Fibroblast of pulmonary artery (primary cell): ENCODE data around the gene NOPCHAP1.

Experiments
- DNase-seq: peaks from one replicate; pipeline ENCODE4 v3.0.0-alpha.2; 2010; ENCODE audit warnings: low read depth
- H3K4me3 ChIP-seq: replicated peaks from 2 replicates; pipeline ENCODE4 v1.5.1; 2011; ENCODE audit warnings: low read depth, mild to moderate bottlenecking, control low read depth, low read length, moderate library complexity
- TF ChIP-seq, protein P1 (sequence below): IDR thresholded peaks from 2 replicates; pipeline ENCODE4 v1.5.1; 2011; ENCODE audit warnings: mild to moderate bottlenecking, control low read depth, low read length, inconsistent platforms; ENCODE audit errors: missing control alignments

Gene NOPCHAP1

DNA sequence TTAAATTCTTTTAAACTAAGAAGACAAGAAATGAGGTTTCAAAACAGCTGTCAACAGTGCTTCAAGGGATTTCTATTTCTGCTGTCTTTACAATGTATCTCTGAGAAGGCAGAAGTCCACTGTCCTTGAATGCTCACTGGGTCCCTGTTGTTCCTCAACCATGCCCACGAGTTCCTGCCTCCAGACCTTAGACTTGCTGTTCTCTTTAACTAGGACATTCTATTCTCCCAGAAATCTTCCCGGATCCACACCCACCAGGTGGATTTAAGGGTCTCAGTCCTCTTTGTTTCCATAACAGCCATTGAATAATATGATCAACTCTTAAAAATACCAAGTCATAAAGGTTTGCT, 21.3 kb upstream of the NOPCHAP1 start:
- no peak for DNase-seq
- no peak overlapping the region for H3K4me3 ChIP-seq

DNA sequence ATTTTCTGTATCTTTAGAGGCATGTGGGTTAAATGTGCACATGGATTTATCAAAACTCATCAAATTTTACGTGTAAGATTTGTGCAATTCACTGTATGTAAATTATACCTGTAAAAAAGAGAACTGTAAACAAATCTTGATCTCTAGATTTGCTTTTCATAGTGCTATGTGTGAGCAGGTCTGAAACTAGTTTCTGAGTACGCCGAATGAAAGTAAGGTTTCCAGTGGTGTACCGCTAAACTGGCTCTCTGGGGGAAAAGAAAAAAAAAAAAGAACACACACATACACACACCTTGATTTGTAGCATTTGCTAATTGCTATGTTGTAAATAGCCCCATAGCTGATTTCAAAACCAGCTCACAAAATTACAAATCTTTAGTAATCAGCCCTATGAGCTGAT, 19.4 kb upstream of the NOPCHAP1 start:
- no peak for DNase-seq
- TF ChIP-seq, protein P1, sequence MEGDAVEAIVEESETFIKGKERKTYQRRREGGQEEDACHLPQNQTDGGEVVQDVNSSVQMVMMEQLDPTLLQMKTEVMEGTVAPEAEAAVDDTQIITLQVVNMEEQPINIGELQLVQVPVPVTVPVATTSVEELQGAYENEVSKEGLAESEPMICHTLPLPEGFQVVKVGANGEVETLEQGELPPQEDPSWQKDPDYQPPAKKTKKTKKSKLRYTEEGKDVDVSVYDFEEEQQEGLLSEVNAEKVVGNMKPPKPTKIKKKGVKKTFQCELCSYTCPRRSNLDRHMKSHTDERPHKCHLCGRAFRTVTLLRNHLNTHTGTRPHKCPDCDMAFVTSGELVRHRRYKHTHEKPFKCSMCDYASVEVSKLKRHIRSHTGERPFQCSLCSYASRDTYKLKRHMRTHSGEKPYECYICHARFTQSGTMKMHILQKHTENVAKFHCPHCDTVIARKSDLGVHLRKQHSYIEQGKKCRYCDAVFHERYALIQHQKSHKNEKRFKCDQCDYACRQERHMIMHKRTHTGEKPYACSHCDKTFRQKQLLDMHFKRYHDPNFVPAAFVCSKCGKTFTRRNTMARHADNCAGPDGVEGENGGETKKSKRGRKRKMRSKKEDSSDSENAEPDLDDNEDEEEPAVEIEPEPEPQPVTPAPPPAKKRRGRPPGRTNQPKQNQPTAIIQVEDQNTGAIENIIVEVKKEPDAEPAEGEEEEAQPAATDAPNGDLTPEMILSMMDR = no peak
- H3K4me3 ChIP-seq = no peak overlapping the region

More for the DNA sequence above, 21.3 kb upstream of the NOPCHAP1 start:
- TF ChIP-seq, protein P1 = no peak

DNA sequence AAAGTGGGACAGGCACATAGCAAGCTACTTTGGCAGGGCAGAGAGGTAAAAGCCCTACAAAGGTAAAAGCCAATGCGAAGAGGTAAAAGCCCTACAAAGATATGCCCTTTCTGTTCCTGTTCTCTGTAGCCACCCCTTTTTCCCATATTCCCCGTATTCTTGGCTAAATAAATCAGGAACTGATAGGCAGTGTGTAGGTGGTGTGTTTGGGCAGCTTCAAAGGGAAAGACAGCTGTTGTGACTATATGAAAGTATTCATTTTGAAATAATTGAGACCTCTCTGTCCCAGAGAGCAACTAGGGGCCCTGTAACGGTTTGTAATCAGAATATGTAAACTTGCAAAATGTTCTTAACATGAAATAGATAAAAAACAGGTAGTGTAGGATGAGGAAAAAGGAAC, 16.8 kb upstream of the NOPCHAP1 start:
- TF ChIP-seq, protein P1 = no peak
- DNase-seq = no peak

DNA sequence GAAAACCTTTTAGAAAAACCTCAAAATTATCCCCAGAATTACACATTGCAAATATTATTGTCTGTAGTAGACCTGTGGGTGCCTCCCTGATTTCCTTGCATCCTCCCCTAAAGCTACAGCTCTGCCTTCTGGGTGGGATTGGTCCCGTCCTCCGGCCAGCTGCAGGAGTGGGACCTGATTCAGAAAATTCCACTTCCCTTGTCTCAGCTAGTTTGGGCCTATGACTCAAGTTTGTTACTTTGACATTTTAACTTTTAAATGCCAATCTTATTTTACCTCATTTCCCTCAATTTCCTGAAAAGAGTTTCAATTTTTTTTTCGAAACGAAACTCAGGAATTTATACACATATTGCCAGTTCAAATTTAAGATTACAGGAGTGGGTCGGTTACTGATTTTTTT, 14.8 kb upstream of the NOPCHAP1 start:
- TF ChIP-seq, protein P1 = no peak
- no peak for DNase-seq
- H3K4me3 ChIP-seq = no peak overlapping the region

More for the DNA sequence above, 16.8 kb upstream of the NOPCHAP1 start:
- no peak overlapping the region for H3K4me3 ChIP-seq

DNA sequence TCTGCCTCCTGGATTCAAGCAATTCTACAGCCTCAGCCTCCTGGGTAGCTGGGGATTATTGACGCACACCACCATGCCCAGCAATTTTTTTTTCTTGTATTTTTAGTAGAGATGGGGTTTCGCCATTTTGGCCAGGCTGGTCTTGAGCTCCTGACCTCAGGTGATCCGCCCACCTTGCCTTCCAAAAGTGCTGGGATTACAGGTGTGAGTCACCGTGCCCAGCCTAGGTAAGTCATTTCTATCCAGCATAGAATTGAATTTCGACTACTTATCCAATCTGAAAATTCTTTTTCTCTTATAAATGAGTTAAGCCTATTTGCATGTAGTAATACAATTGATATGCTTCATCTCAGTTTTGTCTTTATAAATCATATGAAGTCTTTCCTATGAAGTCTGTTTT, 12.9 kb upstream of the NOPCHAP1 start:
- no peak for DNase-seq
- TF ChIP-seq, protein P1 = no peak
- H3K4me3 ChIP-seq = no peak overlapping the region

DNA sequence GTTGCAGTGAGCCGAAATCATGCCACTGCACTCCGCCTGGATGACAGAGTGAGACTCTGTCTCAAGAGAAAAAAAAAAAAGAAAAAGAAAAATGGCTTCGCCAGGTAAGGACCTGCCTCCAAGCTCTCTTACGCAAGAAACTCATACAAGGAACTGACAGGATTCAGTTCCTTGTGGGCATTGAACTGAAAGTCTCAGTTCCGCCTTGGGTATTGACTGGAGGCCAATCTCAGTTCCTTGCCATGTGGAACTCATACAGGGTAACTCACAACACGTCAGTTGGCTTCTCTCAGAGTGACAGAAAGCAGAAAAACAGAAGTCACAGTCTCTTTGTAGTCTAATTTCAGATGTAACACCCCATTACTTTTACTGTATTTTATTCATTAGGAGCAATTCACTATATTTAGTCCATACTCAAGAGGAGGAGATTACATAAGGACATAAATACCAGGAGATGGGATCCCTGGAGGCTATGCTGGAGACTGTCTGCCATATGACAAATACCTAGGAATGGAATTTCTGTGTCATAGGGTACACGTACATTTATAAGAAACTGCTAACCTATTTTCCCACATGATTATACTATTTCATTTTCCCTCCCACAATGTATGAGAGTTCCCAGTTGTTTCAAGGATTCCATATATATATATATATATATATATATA, 11.4 kb upstream of the NOPCHAP1 start:
- TF ChIP-seq, protein P1 = no peak
- DNase-seq = no peak
- no peak overlapping the region for H3K4me3 ChIP-seq
